ENCODE measurements around the gene SRSF10.

Gene SRSF10

GRCh38 chr1:24004132-24004531, 24.0 kb upstream of the SRSF10 start:
- H3K9ac ChIP-seq (ENCODE audit: low read length): no peak overlapping the region
- H3K4me1 ChIP-seq (ENCODE audit: low read length): no peaks in the 10 kb centered on the region
- H4K20me1 ChIP-seq (ENCODE audit: insufficient read depth, low read length): no peaks in the 10 kb centered on the region
- no peak overlapping the region for H3K4me3 ChIP-seq (ENCODE audit: low read length)
- no peaks in the 10 kb centered on the region for H3K79me2 ChIP-seq (ENCODE audit: low read length)
- H3K4me2 ChIP-seq (ENCODE audit: low read length): no peak overlapping the region
- no peaks in the 10 kb centered on the region for H3K9me3 ChIP-seq (ENCODE audit: insufficient read depth, low read length)
- no peaks in the 10 kb centered on the region for H3K36me3 ChIP-seq (replicated peaks; ENCODE audit: low read depth, low read length)
- H3K27ac ChIP-seq (ENCODE audit: low read length): no peak overlapping the region
- H3K27me3 ChIP-seq (ENCODE audit: low read depth, low read length): no peaks in the 10 kb centered on the region
- TF ChIP-seq EZH2phosphoT487 (IDR thresholded peaks at IDR 0.05; ENCODE audit: low read depth): no peak
- no peak for TF ChIP-seq CTCF (IDR thresholded peaks at IDR 0.05; ENCODE audit: low read depth, low read length)
- no peak overlapping the region for H2AFZ ChIP-seq (ENCODE audit: low read depth, low read length)

GRCh38 chr1:24003331-24003972, 23.3 kb upstream of the SRSF10 start:
- Histone ChIP-seq H3K27me3 (ENCODE audit: low read depth, low read length) (no peaks in the 10 kb centered on the region), H4K20me1 (ENCODE audit: insufficient read depth, low read length) (no peaks in the 10 kb centered on the region), H3K4me2 (ENCODE audit: low read length) (no peak overlapping the region), H3K9me3 (ENCODE audit: insufficient read depth, low read length) (no peaks in the 10 kb centered on the region), H3K4me1 (ENCODE audit: low read length) (no peaks in the 10 kb centered on the region), H3K36me3 (replicated peaks; ENCODE audit: low read depth, low read length) (no peaks in the 10 kb centered on the region), H3K79me2 (ENCODE audit: low read length) (no peaks in the 10 kb centered on the region), H2AFZ (ENCODE audit: low read depth, low read length) (no peak overlapping the region), H3K4me3 (ENCODE audit: low read length) (no peak overlapping the region), H3K27ac (ENCODE audit: low read length) (no peak overlapping the region), H3K9ac (ENCODE audit: low read length) (no peak overlapping the region)
- TF ChIP-seq EZH2phosphoT487 (IDR thresholded peaks at IDR 0.05; ENCODE audit: low read depth) (no peak), CTCF (IDR thresholded peaks at IDR 0.05; ENCODE audit: low read depth, low read length) (no peak)

GRCh38 chr1:24002695-24003094, 22.6 kb upstream of the SRSF10 start:
- Histone ChIP-seq H3K9me3 (ENCODE audit: insufficient read depth, low read length) (no peaks in the 10 kb centered on the region), H3K4me3 (ENCODE audit: low read length) (no peak overlapping the region), H3K4me2 (ENCODE audit: low read length) (no peak overlapping the region), H3K4me1 (ENCODE audit: low read length) (no peaks in the 10 kb centered on the region), H3K9ac (ENCODE audit: low read length) (no peak overlapping the region), H2AFZ (ENCODE audit: low read depth, low read length) (no peak overlapping the region), H3K27me3 (ENCODE audit: low read depth, low read length) (no peaks in the 10 kb centered on the region), H3K79me2 (ENCODE audit: low read length) (no peaks in the 10 kb centered on the region), H3K27ac (ENCODE audit: low read length) (no peak overlapping the region), H4K20me1 (ENCODE audit: insufficient read depth, low read length) (no peaks in the 10 kb centered on the region), H3K36me3 (replicated peaks; ENCODE audit: low read depth, low read length) (no peaks in the 10 kb centered on the region)
- TF ChIP-seq EZH2phosphoT487 (IDR thresholded peaks at IDR 0.05; ENCODE audit: low read depth) (no peak), CTCF (IDR thresholded peaks at IDR 0.05; ENCODE audit: low read depth, low read length) (no peak)

- Histone ChIP-seq H3K9me3 (ENCODE audit: insufficient read depth, low read length) (no peaks in the 10 kb centered on the region), H3K36me3 (replicated peaks; ENCODE audit: low read depth, low read length) (no peaks in the 10 kb centered on the region), H3K4me3 (ENCODE audit: low read length) (no peak overlapping the region), H3K27me3 (ENCODE audit: low read depth, low read length) (no peaks in the 10 kb centered on the region), H3K27ac (ENCODE audit: low read length) (no peak overlapping the region), H3K4me1 (ENCODE audit: low read length) (no peaks in the 10 kb centered on the region), H4K20me1 (ENCODE audit: insufficient read depth, low read length) (no peaks in the 10 kb centered on the region), H2AFZ (ENCODE audit: low read depth, low read length) (no peak overlapping the region), H3K9ac (ENCODE audit: low read length) (no peak overlapping the region), H3K4me2 (ENCODE audit: low read length) (no peak overlapping the region), H3K79me2 (ENCODE audit: low read length) (no peaks in the 10 kb centered on the region)
- TF ChIP-seq CTCF (IDR thresholded peaks at IDR 0.05; ENCODE audit: low read depth, low read length) (no peak), EZH2phosphoT487 (IDR thresholded peaks at IDR 0.05; ENCODE audit: low read depth) (no peak)
Measured at GRCh38 chr1:23999156-23999671, 19.1 kb upstream of the SRSF10 start.
